Measurements from ENCODE around the gene HOXA10.

- no peak for TF ChIP-seq POLR2AphosphoS5 (IDR thresholded peaks at IDR 0.05; ENCODE audit: low read depth, low read length)
- TF ChIP-seq FOXP2 (optimal IDR thresholded peaks at IDR 0.05; ENCODE audit: borderline replicate concordance, extremely low read depth, extremely low read length, insufficient read depth) = no peak
- TF ChIP-seq TAF1 (IDR thresholded peaks at IDR 0.05; ENCODE audit: borderline replicate concordance, insufficient read depth, low read length) = no peak
- no peak for TF ChIP-seq REST (IDR thresholded peaks at IDR 0.05; ENCODE audit: insufficient read depth in 1 of 2, low read depth in 2 of 2, low read length in 2 of 2)
- TF ChIP-seq SIN3A (IDR thresholded peaks at IDR 0.05; ENCODE audit: borderline replicate concordance, insufficient read depth, low read length) = no peak
Observed at GRCh38 chr7:27208998-27209397, 34.9 kb upstream of the HOXA10 start.
